Measurements from ENCODE around the gene BABAM2. TPM values are rescaled to one million over a fixed set of nuclear protein-coding genes. Genes with fewer than 3 reads are reported as not detected.
A peak's percentile ranks its signal among the peaks of the same experiment; 100 is the strongest.

The BABAM2 gene
- total and polyA plus RNA-seq, 2 of the 4 experiments (the other 2 are of a cell fraction): 20.9 to 23.1 TPM

- Histone ChIP-seq H2AFZ (replicated peaks; ENCODE audit: low read length, poor library complexity) (no peak overlapping the region), H3K4me3 (ENCODE audit: insufficient read depth, low read depth, low read length) (no peak overlapping the region), H4K8ac (ENCODE audit: low read depth in 2 of 2, low read length in 2 of 2) (no peak overlapping the region), H3K79me1 (ENCODE audit: low read depth in 1 of 2, low read length in 2 of 2) (no peaks in the 10 kb centered on the region), H3K36me3 (ENCODE audit: control insufficient read depth, insufficient read depth, low read length) (no peaks in the 10 kb centered on the region), H3K4me1 (ENCODE audit: control insufficient read depth, insufficient read depth, low read length) (peaks cover 10% of the 10 kb centered on the region), H3K9ac (ENCODE audit: low read depth, low read length) (no peak overlapping the region), H3K9me3 (ENCODE audit: control insufficient read depth, insufficient read depth, low read length) (no peaks in the 10 kb centered on the region), H4K91ac (ENCODE audit: insufficient read depth, low read depth, low read length) (no peak overlapping the region), H3K27me3 (ENCODE audit: control insufficient read depth, insufficient read depth, low read length) (no peaks in the 10 kb centered on the region), H2BK5ac (ENCODE audit: low read depth, low read length, poor library complexity, severe bottlenecking) (peak overlapping the region; percentile 49), H2BK120ac (ENCODE audit: low read depth, low read length) (no peak overlapping the region), H4K5ac (ENCODE audit: low read depth, low read length) (peak overlapping the region; percentile 4; the same call in 1 of the 2 replicates), H2BK15ac (ENCODE audit: low read depth, low read length) (no peak overlapping the region), H4K20me1 (ENCODE audit: insufficient read depth, low read length) (no peaks in the 10 kb centered on the region), H3K56ac (ENCODE audit: extremely low read depth, insufficient read depth, low read length) (no peak overlapping the region), H3K4ac (ENCODE audit: low read depth, low read length) (0 out of 2 replicates have a peak overlapping the region, but pooled peaks have one; percentile 39), H3K14ac (replicated peaks; ENCODE audit: low read depth, low read length) (peak overlapping the region; percentile 7; the same call in 1 of the 2 replicates), H3K18ac (ENCODE audit: low read depth, low read length) (peak overlapping the region; percentile 9; the same call in 1 of the 2 replicates), H3K27ac (ENCODE audit: insufficient read depth, low read length) (no peak overlapping the region), H2AK5ac (ENCODE audit: low read depth, low read length) (peak overlapping the region; percentile 48; the same call in 1 of the 2 replicates), H3K23ac (ENCODE audit: low read depth, low read length) (no peak overlapping the region), H2BK20ac (ENCODE audit: low read depth, low read length) (0 out of 2 replicates have a peak overlapping the region, but pooled peaks have one; percentile 4), H3K4me2 (ENCODE audit: low read depth, low read length) (no peak overlapping the region), H3K9me1 (ENCODE audit: insufficient read depth, low read length) (0 out of 2 replicates have a peak, but pooled peaks cover 2% of the 10 kb centered on the region), H2AK9ac (replicated peaks; ENCODE audit: low read depth, low read length, poor library complexity) (no peak overlapping the region)
- intact Hi-C loops (cut with micrococcal nuclease) (no loop called here), in situ Hi-C loops (cut with MboI; ENCODE audit: low sequenced_read_pairs) (no loop called here), dilution Hi-C loops (cut with HindIII; ENCODE audit: low sequenced_read_pairs, unreplicated experiment) (no loop called here)
- no TSS peak for BruUV-seq (replicated peaks)
- WGBS, 2 experiments (ENCODE audit: extremely low coverage in 2 of 2, insufficient read length in 1 of 2): no CpG with 5 or more reads among the region's 2 CpGs
- no peak for DNase-seq
- POLR2A ChIA-PET (ENCODE audit: unreplicated experiment): no interaction called here
- no peak for ATAC-seq (ENCODE audit: low read depth)
- no peak for TF ChIP-seq USF2 (IDR thresholded peaks at IDR 0.05; ENCODE audit: low read depth, low read length)
- CTCF ChIA-PET: interaction anchor here (0.6 kb wide), 1 partner anchor 123 kb away, joined by 3 read pairs; no protein-coding TSS in a partner anchor
Observed at GRCh38 chr2:28046921-28047320, 156.4 kb downstream of the BABAM2 start.
